Epithelial cell of esophagus (primary cell): ENCODE measurements around the gene NAT9.

Source experiments
- DNase-seq: peaks from one replicate; pipeline ENCODE4 v3.0.0; 2010; ENCODE audit warnings: low read depth
- H3K4me3 ChIP-seq: 2 replicates; pipeline ENCODE4 v1.5.1; 2011; ENCODE audit warnings: mild to moderate bottlenecking, low read length, control low read depth
- TF ChIP-seq, protein P1 (sequence below): IDR thresholded peaks from 2 replicates; pipeline ENCODE4 v1.5.1; 2011; ENCODE audit warnings: low read depth, mild to moderate bottlenecking, low read length, control low read depth, inconsistent platforms; ENCODE audit not compliant: insufficient read depth; ENCODE audit errors: missing control alignments

Gene NAT9

DNA sequence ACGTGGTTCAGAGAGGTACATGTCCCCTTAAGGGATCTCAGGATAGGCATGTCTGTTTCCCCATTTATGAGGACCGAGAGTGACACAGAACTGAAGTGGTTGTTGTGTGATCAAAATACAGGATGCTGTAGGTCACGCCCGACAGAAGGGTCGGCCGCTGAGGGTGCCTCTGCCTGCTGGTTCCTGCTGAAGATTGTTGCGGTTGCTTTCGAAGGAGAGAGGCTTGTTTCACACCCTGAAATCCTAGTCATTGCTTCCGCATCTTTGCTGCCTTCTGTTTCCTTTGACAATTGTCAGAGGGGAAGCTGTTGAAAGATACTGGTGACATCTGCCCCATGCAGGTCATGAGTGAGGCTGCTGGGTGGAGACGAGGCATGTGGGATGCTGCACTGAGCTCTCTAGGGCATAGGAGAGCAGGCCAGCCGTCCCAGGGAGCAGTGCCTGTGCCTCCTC is 3.8 kb upstream of the NAT9 start:
- TF ChIP-seq, protein P1, sequence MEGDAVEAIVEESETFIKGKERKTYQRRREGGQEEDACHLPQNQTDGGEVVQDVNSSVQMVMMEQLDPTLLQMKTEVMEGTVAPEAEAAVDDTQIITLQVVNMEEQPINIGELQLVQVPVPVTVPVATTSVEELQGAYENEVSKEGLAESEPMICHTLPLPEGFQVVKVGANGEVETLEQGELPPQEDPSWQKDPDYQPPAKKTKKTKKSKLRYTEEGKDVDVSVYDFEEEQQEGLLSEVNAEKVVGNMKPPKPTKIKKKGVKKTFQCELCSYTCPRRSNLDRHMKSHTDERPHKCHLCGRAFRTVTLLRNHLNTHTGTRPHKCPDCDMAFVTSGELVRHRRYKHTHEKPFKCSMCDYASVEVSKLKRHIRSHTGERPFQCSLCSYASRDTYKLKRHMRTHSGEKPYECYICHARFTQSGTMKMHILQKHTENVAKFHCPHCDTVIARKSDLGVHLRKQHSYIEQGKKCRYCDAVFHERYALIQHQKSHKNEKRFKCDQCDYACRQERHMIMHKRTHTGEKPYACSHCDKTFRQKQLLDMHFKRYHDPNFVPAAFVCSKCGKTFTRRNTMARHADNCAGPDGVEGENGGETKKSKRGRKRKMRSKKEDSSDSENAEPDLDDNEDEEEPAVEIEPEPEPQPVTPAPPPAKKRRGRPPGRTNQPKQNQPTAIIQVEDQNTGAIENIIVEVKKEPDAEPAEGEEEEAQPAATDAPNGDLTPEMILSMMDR: no peak
- no peak for DNase-seq
- H3K4me3 ChIP-seq: no peak overlapping the region

DNA sequence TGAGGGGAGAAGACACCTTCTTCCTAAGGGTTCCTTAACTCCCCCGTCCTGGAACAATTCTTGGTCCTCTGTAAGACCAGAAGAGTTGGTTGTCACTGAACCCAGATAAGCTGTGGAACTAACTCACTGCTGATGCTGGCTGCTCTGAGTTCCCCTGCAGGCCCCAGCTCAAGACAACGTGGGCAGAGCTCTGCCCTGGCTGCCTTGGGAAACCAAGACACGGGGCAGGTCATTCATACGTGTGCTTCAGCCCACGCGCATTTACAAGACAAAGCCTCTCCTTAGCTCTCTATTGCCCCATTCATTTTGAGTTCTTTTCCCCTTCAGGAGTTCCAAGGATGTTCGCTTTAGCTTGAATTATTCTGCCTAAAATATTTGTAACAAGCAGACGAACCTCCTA is 3.4 kb upstream of the NAT9 start:
- DNase-seq: no peak
- H3K4me3 ChIP-seq: no peak overlapping the region
- TF ChIP-seq, protein P1: no peak

DNA sequence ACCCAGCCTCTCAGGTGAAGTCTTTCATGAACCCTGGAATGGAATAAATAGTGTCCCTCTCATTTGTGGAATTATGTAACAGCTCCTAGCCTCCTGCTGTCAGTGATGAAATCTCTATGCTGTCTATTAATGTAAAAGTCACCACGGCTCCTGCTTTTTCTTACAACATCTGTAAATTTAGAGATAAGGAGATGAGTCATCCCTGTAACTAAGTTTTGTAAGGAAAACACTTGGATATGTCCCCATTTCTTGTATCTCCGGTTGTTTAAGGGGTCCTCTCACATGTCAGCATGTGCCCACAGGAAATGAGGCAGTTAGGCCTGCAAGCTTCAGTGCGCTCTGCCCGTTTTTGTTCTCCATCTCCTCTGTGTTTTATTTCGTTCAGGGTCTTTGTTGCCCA is 2.8 kb upstream of the NAT9 start:
- TF ChIP-seq, protein P1: no peak
- DNase-seq: no peak
- no peak overlapping the region for H3K4me3 ChIP-seq

DNA sequence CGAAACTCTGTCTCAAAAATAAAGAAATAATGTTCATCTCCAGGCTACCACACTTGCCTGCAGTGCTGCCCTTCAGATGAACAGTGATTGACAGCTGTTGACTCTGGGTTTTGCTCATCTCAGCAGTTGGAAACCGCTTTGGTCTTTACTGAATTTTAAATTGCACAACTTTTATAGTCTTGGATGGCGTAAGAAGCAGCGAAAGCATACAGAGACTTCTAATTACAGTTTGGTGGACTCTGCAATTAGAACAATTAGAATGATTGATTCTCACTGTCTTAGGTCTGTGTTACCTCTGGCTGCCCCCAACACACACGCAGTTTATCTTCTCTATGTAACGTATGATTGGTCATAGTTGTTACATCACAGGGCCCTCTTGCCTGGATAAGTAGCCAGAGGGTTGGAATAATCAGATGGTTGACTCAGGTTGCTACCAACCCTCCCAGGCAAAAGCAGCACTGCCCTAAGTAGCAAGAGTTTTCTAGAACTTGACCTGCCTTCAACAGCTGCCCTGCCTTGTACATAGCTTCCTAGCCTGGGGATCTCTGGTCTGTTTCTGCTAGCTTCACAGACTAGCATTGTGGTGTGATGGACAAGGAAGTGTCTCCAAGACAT is 1.9 kb upstream of the NAT9 start:
- TF ChIP-seq, protein P1: no peak
- DNase-seq: no peak
- H3K4me3 ChIP-seq: no peak overlapping the region

DNA sequence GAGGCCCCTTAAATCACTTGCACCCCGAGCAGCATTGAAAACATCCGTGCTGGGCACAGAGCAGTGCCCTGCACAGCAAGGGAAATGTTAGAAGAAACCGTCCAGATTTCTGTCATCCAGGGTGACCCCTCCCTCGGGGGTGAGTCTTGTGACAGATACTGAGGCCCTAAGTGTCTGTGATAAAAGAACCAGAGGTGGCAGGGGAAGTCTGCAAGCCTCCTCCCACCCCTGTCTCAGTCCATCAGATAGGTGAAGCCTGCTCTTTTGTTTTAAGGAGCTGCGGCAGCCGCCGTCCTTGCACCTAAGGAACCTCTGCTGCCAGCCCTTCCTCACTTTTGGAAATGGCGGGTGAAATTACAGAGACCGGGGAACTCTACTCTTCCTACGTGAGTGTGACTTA is 845 bp upstream of the NAT9 start:
- peak overlapping the region; percentile 87 for H3K4me3 ChIP-seq
- DNase-seq: no peak
- TF ChIP-seq, protein P1: no peak

DNA sequence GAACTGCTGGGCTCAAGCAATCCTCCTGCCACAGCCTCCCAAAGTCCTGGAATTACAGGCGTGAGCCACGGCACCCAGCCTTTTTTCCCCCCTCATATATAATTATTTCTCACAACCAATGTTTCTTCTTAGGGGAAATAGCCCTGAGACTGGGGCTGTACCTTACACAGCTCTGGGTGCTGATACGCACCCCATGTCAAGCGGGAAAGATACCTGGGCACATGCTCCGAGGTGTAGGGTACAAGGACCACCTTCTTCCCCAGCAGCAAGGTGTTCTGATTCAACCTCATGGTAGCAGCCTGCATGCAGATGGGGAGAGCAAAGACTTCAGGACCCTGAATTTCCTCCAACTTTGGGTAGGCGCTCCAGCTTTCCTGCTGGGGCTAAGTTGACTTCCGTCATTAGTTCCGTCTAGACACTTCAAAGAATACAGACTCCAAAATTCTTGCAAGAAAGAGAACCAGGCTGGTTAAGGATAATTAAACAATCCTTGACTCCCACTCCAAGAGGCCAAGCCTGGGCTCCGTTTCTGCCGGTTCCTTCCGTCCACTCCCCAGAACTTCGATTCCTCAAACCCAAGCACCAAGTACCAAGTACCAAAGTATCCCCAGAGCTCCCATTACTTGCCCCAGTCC is 619 bp downstream of the NAT9 start:
- TF ChIP-seq, protein P1: no peak
- no peak for DNase-seq
- H3K4me3 ChIP-seq: peak overlapping the region; percentile 92

DNA sequence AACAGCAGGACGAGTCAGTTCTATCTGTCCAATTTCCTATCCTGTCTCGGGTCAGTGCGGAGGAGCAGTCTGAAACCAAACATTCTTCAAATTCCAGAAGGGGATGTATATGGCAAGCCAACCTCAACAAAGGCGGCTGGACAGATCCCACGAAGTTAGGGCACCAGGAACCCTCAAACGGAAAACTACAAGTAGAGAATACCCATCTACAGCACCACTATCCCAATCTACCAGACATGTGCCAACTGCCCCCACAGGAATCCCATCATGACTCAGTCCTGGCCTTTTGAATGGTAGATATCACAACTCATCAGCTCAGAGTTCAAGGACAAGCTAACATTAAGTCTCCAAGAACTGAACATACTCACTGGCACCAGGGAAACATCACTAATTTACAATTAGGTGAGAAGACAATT is 2.3 kb downstream of the NAT9 start:
- no peak for DNase-seq
- TF ChIP-seq, protein P1: no peak
- no peak overlapping the region for H3K4me3 ChIP-seq
